IPS DF 6.9 (cell line): ENCODE measurements around the gene PDGFRB.

Experiments used
- DNase-seq: peaks from one replicate; pipeline ENCODE4 v3.0.0-alpha.2; 2013; ENCODE audit warnings: low read depth, low spot score
- H3K27ac ChIP-seq: one replicate; pipeline ENCODE4 v1.5.1; 2013; ENCODE audit warnings: low read length, control low read depth
- H3K27me3 ChIP-seq: 2 replicates; pipeline ENCODE4 v1.6.1; 2013; ENCODE audit warnings: mild to moderate bottlenecking, low read length; ENCODE audit not compliant: control insufficient read depth, insufficient read depth
- H3K36me3 ChIP-seq: 2 replicates; pipeline ENCODE4 v1.6.1; 2013; ENCODE audit warnings: low read length; ENCODE audit not compliant: control insufficient read depth, insufficient read depth
- H3K4me1 ChIP-seq: 2 replicates; pipeline ENCODE4 v1.6.1; 2013; ENCODE audit warnings: low read length; ENCODE audit not compliant: control insufficient read depth, insufficient read depth
- H3K4me3 ChIP-seq: 2 replicates; pipeline ENCODE4 v1.5.1; 2013; ENCODE audit warnings: mild to moderate bottlenecking, low read length
- H3K9me3 ChIP-seq: 2 replicates; pipeline ENCODE4 v1.6.1; 2013; ENCODE audit warnings: low read length, inconsistent platforms; ENCODE audit not compliant: control insufficient read depth, insufficient read depth
- WGBS: extraction: QIAGEN DNeasy Blood & Tissue Kit; methylation state at CpG from one replicate; pipeline ENCODE4 v1.1.7; 2013; ENCODE audit warnings: mixed read lengths, missing lambda C conversion rate; ENCODE audit not compliant: insufficient read length, insufficient coverage; 5-methylcytosine and 5-hydroxymethylcytosine counted together

Gene PDGFRB

GRCh38 chr5:150190503-150190979, 34.9 kb upstream of the PDGFRB start:
- Histone ChIP-seq H3K36me3 (no peaks in the 10 kb centered on the region; the same call in 1 of the 2 replicates), H3K9me3 (no peaks in the 10 kb centered on the region), H3K27me3 (peaks cover 42% of the 10 kb centered on the region), H3K27ac (no peak overlapping the region), H3K4me3 (peak overlapping the region; percentile 38; the same call in 1 of the 2 replicates), H3K4me1 (peaks cover 6% of the 10 kb centered on the region)
- WGBS = no CpG with 5 or more reads among the region's 16 CpGs
- no peak for DNase-seq

- Histone ChIP-seq H3K4me1 (peaks cover 8% of the 10 kb centered on the region), H3K36me3 (no peaks in the 10 kb centered on the region; the same call in 1 of the 2 replicates), H3K27me3 (peaks cover 42% of the 10 kb centered on the region), H3K4me3 (peak within 1 kb of the TSS; percentile 38; the same call in 1 of the 2 replicates), H3K9me3 (no peaks in the 10 kb centered on the region), H3K27ac (no peak within 1 kb of the TSS)
- DNase-seq = no peak
- WGBS = no CpG with 5 or more reads among the region's 58 CpGs
These were observed 34.3 kb upstream of the PDGFRB start, which contains the start of gene SLC6A7 for GRCh38 chr5:150189728-150190502. Gene SLC6A7, plus strand, starts transcription at chr5:150190062. Its CDS starts 266 bp downstream, at chr5:150190328.

- WGBS = no CpG with 5 or more reads among the region's 3 CpGs
- Histone ChIP-seq H3K27ac (no peak overlapping the region), H3K36me3 (no peaks in the 10 kb centered on the region; the same call in 1 of the 2 replicates), H3K27me3 (peaks cover 42% of the 10 kb centered on the region), H3K4me1 (peaks cover 8% of the 10 kb centered on the region), H3K9me3 (no peaks in the 10 kb centered on the region), H3K4me3 (no peak overlapping the region)
- no peak for DNase-seq
These were observed 33.7 kb upstream of the PDGFRB start for GRCh38 chr5:150189326-150189725.

GRCh38 chr5:150188146-150188842, 32.6 kb upstream of the PDGFRB start:
- DNase-seq = no peak

GRCh38 chr5:150186897-150187296, 31.3 kb upstream of the PDGFRB start:
- peaks cover 41% of the 10 kb centered on the region for H3K27me3 ChIP-seq
- no peak for DNase-seq
- H3K4me3 ChIP-seq = no peak overlapping the region
- peaks cover 8% of the 10 kb centered on the region for H3K4me1 ChIP-seq
- no peaks in the 10 kb centered on the region; the same call in 1 of the 2 replicates for H3K36me3 ChIP-seq
- no peaks in the 10 kb centered on the region for H3K9me3 ChIP-seq
- WGBS = no CpG with 5 or more reads among the region's 4 CpGs
- H3K27ac ChIP-seq = no peak overlapping the region

More at GRCh38 chr5:150188146-150188842, 32.6 kb upstream of the PDGFRB start:
- H3K4me1 ChIP-seq = peaks cover 8% of the 10 kb centered on the region
- no peaks in the 10 kb centered on the region; the same call in 1 of the 2 replicates for H3K36me3 ChIP-seq
- no CpG with 5 or more reads among the region's 3 CpGs for WGBS
- no peaks in the 10 kb centered on the region for H3K9me3 ChIP-seq
- no peak overlapping the region for H3K4me3 ChIP-seq
- H3K27ac ChIP-seq = no peak overlapping the region
- H3K27me3 ChIP-seq = peaks cover 42% of the 10 kb centered on the region

- no peaks in the 10 kb centered on the region; the same call in 1 of the 2 replicates for H3K36me3 ChIP-seq
- peaks cover 8% of the 10 kb centered on the region for H3K4me1 ChIP-seq
- no peak overlapping the region for H3K4me3 ChIP-seq
- H3K9me3 ChIP-seq = no peaks in the 10 kb centered on the region
- no CpG with 5 or more reads among the region's 8 CpGs for whole genome bisulfite sequencing
- H3K27ac ChIP-seq = no peak overlapping the region
- peaks cover 37% of the 10 kb centered on the region for H3K27me3 ChIP-seq
- no peak for DNase-seq
These were observed 30.5 kb upstream of the PDGFRB start for GRCh38 chr5:150186137-150186536.

- WGBS = no CpG with 5 or more reads among the region's 12 CpGs
- H3K36me3 ChIP-seq = no peaks in the 10 kb centered on the region; the same call in 1 of the 2 replicates
These were observed 29.6 kb upstream of the PDGFRB start for GRCh38 chr5:150184990-150185912.

GRCh38 chr5:150184006-150184405, 28.4 kb upstream of the PDGFRB start:
- Histone ChIP-seq H3K36me3 (no peaks in the 10 kb centered on the region), H3K4me1 (peaks cover 8% of the 10 kb centered on the region; the same call in 1 of the 2 replicates), H3K9me3 (no peaks in the 10 kb centered on the region), H3K27me3 (peaks cover 16% of the 10 kb centered on the region), H3K27ac (no peak overlapping the region), H3K4me3 (no peak overlapping the region)
- no peak for DNase-seq
- WGBS = no CpG with 5 or more reads among the region's 2 CpGs

More at GRCh38 chr5:150184990-150185912, 29.6 kb upstream of the PDGFRB start:
- peaks cover 29% of the 10 kb centered on the region for H3K27me3 ChIP-seq
- peaks cover 8% of the 10 kb centered on the region for H3K4me1 ChIP-seq
- no peak for DNase-seq
- H3K4me3 ChIP-seq = no peak overlapping the region
- no peaks in the 10 kb centered on the region for H3K9me3 ChIP-seq
- no peak overlapping the region for H3K27ac ChIP-seq

GRCh38 chr5:150183436-150183835, 27.8 kb upstream of the PDGFRB start:
- H3K27ac ChIP-seq = no peak overlapping the region
- no peak overlapping the region for H3K4me3 ChIP-seq
- no peaks in the 10 kb centered on the region for H3K9me3 ChIP-seq
- no peak for DNase-seq
- peaks cover 8% of the 10 kb centered on the region; the same call in 1 of the 2 replicates for H3K4me1 ChIP-seq
- H3K36me3 ChIP-seq = no peaks in the 10 kb centered on the region
- peaks cover 10% of the 10 kb centered on the region for H3K27me3 ChIP-seq
- WGBS = no CpG with 5 or more reads among the region's 12 CpGs
